Fibroblast of lung (primary cell): ENCODE results near the gene POLD1. TPM values are rescaled to one million over a fixed set of nuclear protein-coding genes. Genes with fewer than 3 reads are reported as not detected.
A peak's percentile ranks its signal among the peaks of the same experiment; 100 is the strongest.

Source experiments
- DNase-seq, 2 donors: peaks; one replicate each; pipeline versions ENCODE4 v3.0.0 to v3.0.0-alpha.2; 2010; ENCODE audit warnings: low read depth in 2 of 2
- H2AFZ ChIP-seq: 2 replicates; pipeline ENCODE4 v1.5.1; 2012; ENCODE audit warnings: low read length, control low read depth, inconsistent platforms
- H3K27ac ChIP-seq: 2 replicates; pipeline ENCODE4 v1.5.1; 2011; ENCODE audit warnings: low read length, control low read depth; ENCODE audit not compliant: insufficient read depth
- H3K27me3 ChIP-seq: 2 replicates; pipeline ENCODE4 v1.5.1; 2011; ENCODE audit warnings: mild to moderate bottlenecking, low read length; ENCODE audit not compliant: control insufficient read depth, insufficient read depth
- H3K36me3 ChIP-seq: 2 replicates; pipeline ENCODE4 v1.5.1; 2011; ENCODE audit warnings: low read length; ENCODE audit not compliant: control insufficient read depth, insufficient read depth
- H3K4me1 ChIP-seq: 2 replicates; pipeline ENCODE4 v1.5.1; 2011; ENCODE audit warnings: low read length; ENCODE audit not compliant: control insufficient read depth, insufficient read depth; ENCODE audit errors: extremely low read depth
- H3K4me2 ChIP-seq: 2 replicates; pipeline ENCODE4 v1.5.1; 2011; ENCODE audit warnings: low read length, control low read depth; ENCODE audit not compliant: insufficient read depth; ENCODE audit errors: extremely low read depth
- H3K4me3 ChIP-seq, 4 experiments: fragments of 200-600 bp in 1 of 4; sonication (generic) in 1 of 4; replicated peaks in 1 of 4; 2 replicates each; pipeline ENCODE4 v1.5.1; 2011 to 2016; ENCODE audit warnings: low read length in 4 of 4, low read depth in 3 of 4, mild to moderate bottlenecking in 3 of 4, control low read depth in 2 of 4, inconsistent platforms in 1 of 4, mixed read lengths in 1 of 4; ENCODE audit not compliant: insufficient read depth in 1 of 4; ENCODE audit errors: control extremely low read depth in 1 of 4
- H3K79me2 ChIP-seq: 2 replicates; pipeline ENCODE4 v1.5.1; 2012; ENCODE audit warnings: mild to moderate bottlenecking, low read length, inconsistent platforms; ENCODE audit not compliant: control insufficient read depth, insufficient read depth
- H3K9ac ChIP-seq: 2 replicates; pipeline ENCODE4 v1.5.1; 2011; ENCODE audit warnings: mild to moderate bottlenecking, low read length, control low read depth; ENCODE audit not compliant: insufficient read depth
- H3K9me3 ChIP-seq: 2 replicates; pipeline ENCODE4 v1.5.1; 2012; ENCODE audit warnings: low read depth, low read length; ENCODE audit not compliant: control insufficient read depth, insufficient read depth
- H4K20me1 ChIP-seq: 2 replicates; pipeline ENCODE4 v1.5.1; 2011; ENCODE audit warnings: low read length; ENCODE audit not compliant: control insufficient read depth, insufficient read depth; ENCODE audit errors: extremely low read depth
- EZH2 ChIP-seq: IDR thresholded peaks from 2 replicates; pipeline ENCODE4 v1.5.1; 2012; ENCODE audit warnings: low read length, control low read depth, mild to moderate bottlenecking; ENCODE audit errors: missing control alignments
- polyA plus RNA-seq, 2 donors: library from polyadenylated mRNA; depleted of rRNA in 1 of 2; stranded (reverse) in 1 of 2; unstranded in 1 of 2; fragments of >200 nt; gene quantifications; 2 replicates each; pipeline ENCODE4 v1.2.1, GENCODE V29; 2011 to 2012; ENCODE audit warnings: missing spikeins in 1 of 2
- total RNA-seq: library from RNA; depleted of rRNA; stranded (reverse); fragments of >200 nt; gene quantifications from 2 replicates; pipeline ENCODE4 v1.2.1, GENCODE V29; 2014
- TF ChIP-seq, protein P1 (sequence below), 2 donors: IDR thresholded peaks in 1 of 2; conservative IDR thresholded peaks in 1 of 2; 1 replicate in 1 of 2; 2 replicates in 1 of 2; pipeline ENCODE4 v1.5.1; 2011 to 2012; ENCODE audit warnings: low read length in 2 of 2, control low read depth in 1 of 2, inconsistent platforms in 1 of 2, low read depth in 1 of 2, mild to moderate bottlenecking in 1 of 2

Gene POLD1
- total and polyA plus RNA-seq, 2 donors (not counting 1 experiment from before 2014, with no cell fraction given): 4.0 to 23.6 TPM

DNA sequence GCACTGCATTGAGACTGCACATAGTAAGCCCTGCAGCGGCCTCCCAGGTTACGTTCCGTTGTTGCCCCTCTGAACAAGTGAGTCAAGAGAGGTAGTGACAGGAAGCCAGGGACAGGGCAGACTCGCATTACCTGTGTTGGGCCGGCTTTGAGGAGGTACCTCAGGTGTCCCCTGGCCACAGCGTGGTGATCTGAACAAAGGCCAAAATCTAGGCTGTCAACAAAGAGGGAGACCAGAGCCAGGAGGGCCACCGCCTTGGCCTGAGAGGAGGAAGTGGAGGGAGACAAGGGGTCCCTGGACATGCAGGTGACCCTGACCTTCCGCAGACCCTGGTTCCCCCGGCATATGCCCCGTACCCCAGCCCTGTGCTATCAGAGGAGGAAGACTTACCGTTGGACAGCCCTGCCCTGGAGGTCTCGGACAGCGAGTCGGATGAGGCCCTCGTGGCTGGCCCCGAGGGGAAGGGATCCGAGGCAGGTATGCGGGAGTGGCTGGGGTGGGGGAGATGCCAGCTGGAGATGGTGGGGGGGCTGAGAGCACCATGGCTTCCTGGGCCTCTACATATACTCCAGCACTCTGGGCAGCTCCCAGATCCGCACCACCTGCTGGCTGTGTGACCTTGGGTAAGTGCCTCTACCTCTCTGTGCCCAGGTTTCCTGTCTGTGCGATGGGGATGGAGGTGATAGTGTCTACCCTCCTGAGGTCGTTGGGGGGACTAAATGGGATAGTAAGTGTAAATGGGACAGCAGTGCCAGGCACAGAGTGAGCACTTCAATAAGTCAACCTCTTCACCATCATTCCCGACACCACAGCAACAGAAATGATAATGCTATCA lies 39.3 kb downstream of the POLD1 start:
- no peak for TF ChIP-seq EZH2
- TF ChIP-seq, protein P1, sequence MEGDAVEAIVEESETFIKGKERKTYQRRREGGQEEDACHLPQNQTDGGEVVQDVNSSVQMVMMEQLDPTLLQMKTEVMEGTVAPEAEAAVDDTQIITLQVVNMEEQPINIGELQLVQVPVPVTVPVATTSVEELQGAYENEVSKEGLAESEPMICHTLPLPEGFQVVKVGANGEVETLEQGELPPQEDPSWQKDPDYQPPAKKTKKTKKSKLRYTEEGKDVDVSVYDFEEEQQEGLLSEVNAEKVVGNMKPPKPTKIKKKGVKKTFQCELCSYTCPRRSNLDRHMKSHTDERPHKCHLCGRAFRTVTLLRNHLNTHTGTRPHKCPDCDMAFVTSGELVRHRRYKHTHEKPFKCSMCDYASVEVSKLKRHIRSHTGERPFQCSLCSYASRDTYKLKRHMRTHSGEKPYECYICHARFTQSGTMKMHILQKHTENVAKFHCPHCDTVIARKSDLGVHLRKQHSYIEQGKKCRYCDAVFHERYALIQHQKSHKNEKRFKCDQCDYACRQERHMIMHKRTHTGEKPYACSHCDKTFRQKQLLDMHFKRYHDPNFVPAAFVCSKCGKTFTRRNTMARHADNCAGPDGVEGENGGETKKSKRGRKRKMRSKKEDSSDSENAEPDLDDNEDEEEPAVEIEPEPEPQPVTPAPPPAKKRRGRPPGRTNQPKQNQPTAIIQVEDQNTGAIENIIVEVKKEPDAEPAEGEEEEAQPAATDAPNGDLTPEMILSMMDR (conservative IDR thresholded peaks at IDR 0.05 in 1 of 2, IDR thresholded peaks at IDR 0.05 in 1 of 2; ENCODE audit: low read depth in 1 of 2, low read length in 2 of 2): no peak
- Histone ChIP-seq H2AFZ (no peak overlapping the region), H3K9ac (no peak overlapping the region), H3K27ac (no peak overlapping the region), H3K4me1 (no peaks in the 10 kb centered on the region), H3K4me3 (no peak overlapping the region), H3K27me3 (peaks cover 8% of the 10 kb centered on the region), H4K20me1 (no peaks in the 10 kb centered on the region), H3K9me3 (no peaks in the 10 kb centered on the region), H3K79me2 (no peaks in the 10 kb centered on the region), H3K36me3 (no peaks in the 10 kb centered on the region), H3K4me2 (no peak overlapping the region)
- DNase-seq: no peak

DNA sequence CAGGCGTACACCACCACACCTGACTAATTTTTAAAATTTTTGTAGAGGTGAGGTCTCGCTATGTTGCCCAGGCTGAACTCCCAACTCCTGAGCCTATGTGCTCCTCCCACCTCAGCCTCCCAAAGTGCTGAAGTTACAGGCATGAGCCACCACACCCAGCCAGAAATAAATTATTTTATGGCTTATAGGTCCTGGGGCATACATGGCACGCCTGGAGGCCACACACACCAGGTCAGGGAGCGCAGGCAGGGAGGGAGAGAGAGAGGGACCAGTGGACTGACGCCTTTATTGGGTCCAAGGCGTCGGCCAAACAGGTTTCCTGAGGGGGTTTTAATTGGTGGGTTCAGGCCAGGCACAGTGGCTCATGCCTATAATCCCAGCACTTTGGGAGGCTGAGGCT lies 41.4 kb downstream of the POLD1 start:
- H3K27me3 ChIP-seq: peaks cover 8% of the 10 kb centered on the region
- no peak overlapping the region for H2AFZ ChIP-seq
- no peaks in the 10 kb centered on the region for H3K4me1 ChIP-seq
- no peak overlapping the region for H3K4me3 ChIP-seq
- no peak overlapping the region for H3K9ac ChIP-seq
- H3K4me2 ChIP-seq: no peak overlapping the region
- no peaks in the 10 kb centered on the region for H3K9me3 ChIP-seq
- H3K27ac ChIP-seq: no peak overlapping the region
- no peaks in the 10 kb centered on the region for H4K20me1 ChIP-seq
- DNase-seq: no peak
- H3K36me3 ChIP-seq: no peaks in the 10 kb centered on the region
- no peak for TF ChIP-seq EZH2
- TF ChIP-seq, protein P1 (conservative IDR thresholded peaks at IDR 0.05 in 1 of 2, IDR thresholded peaks at IDR 0.05 in 1 of 2; ENCODE audit: low read depth in 1 of 2, low read length in 2 of 2): no peak
- no peaks in the 10 kb centered on the region for H3K79me2 ChIP-seq

DNA sequence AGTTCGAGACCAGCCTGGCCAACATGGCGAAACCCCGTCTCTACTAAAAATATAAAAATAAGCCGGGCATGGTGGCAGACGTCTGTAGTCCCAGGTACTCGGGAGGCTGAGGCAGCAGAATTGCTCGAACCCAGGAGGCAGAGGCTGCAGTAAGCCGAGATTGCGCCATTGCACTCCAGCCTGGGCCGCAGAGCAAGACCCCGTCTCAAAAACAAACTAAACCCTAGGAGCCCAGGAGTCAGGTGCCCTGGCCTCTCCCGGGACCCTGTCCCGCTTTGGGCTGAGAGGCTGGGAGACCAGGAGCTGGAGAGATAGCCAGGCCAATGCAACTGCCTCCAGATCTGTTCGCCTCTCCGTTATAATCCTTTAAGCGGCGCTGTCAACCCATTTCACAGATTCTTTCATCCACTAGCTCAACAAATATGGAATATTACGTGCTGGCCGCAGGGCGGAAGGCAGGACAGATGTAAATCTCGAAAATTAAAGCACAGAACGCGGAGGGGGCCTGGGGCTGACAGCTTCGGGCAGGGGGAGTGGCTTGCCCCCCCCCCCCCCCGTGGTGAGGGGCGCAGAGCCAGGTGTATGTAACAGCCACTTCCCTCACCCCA lies 43.3 kb downstream of the POLD1 start:
- Histone ChIP-seq H3K4me1 (no peaks in the 10 kb centered on the region), H3K27ac (no peak overlapping the region), H4K20me1 (no peaks in the 10 kb centered on the region), H2AFZ (peak overlapping the region; percentile 23), H3K9me3 (no peaks in the 10 kb centered on the region), H3K27me3 (peaks cover 16% of the 10 kb centered on the region), H3K9ac (no peak overlapping the region), H3K36me3 (no peaks in the 10 kb centered on the region), H3K4me2 (peak overlapping the region; percentile 64), H3K79me2 (no peaks in the 10 kb centered on the region), H3K4me3 (peak overlapping the region in 1 of 4 experiments; percentile 42)
- no peak for TF ChIP-seq EZH2
- TF ChIP-seq, protein P1 (conservative IDR thresholded peaks at IDR 0.05 in 1 of 2, IDR thresholded peaks at IDR 0.05 in 1 of 2; ENCODE audit: low read depth in 1 of 2, low read length in 2 of 2): no peak
- no peak for DNase-seq
